Esophagus muscularis mucosa (tissue), 4 donors: ENCODE data around the gene FREM3. TPM values are rescaled to one million over a fixed set of nuclear protein-coding genes. Genes with fewer than 3 reads are reported as not detected.

Experiments used
- DNase-seq: peaks from one replicate; pipeline ENCODE4 v3.0.0-alpha.2; 2017; ENCODE audit errors: extremely low spot score
- H3K27ac ChIP-seq, 4 donors: fragments of 200-600 bp; sonication (generic); replicated peaks in 1 of 4; 1 replicate in 3 of 4; 2 replicates in 1 of 4; pipeline ENCODE4 v1.5.1; 2016 to 2019; ENCODE audit warnings: mild to moderate bottlenecking in 1 of 4
- H3K27me3 ChIP-seq, 4 donors: fragments of 200-600 bp; sonication (generic); one replicate each; pipeline versions ENCODE4 v1.5.1 to v1.6.0; 2016 to 2019
- H3K36me3 ChIP-seq, 4 donors: fragments of 200-600 bp; sonication (generic); one replicate each; pipeline ENCODE4 v1.5.1; 2016 to 2019
- H3K4me1 ChIP-seq, 4 donors: fragments of 200-600 bp; sonication (generic); one replicate each; pipeline ENCODE4 v1.5.1; 2016 to 2019
- H3K4me3 ChIP-seq, 4 donors: fragments of 200-600 bp; sonication (generic); 1 replicate in 2 of 4; 2 replicates in 2 of 4; pipeline ENCODE4 v1.5.1; 2016 to 2019; ENCODE audit warnings: mild to moderate bottlenecking in 4 of 4, moderate library complexity in 1 of 4
- H3K9me3 ChIP-seq, 4 donors: fragments of 200-600 bp; sonication (generic); 1 replicate in 3 of 4; 2 replicates in 1 of 4; pipeline ENCODE4 v1.5.1; 2016 to 2019
- EP300 ChIP-seq: sonication (generic); formaldehyde crosslinking; IDR thresholded peaks from one replicate; pipeline ENCODE4 v1.6.1; 2017; ENCODE audit warnings: antibody characterized with exemption
- POLR2A ChIP-seq: fragments of 450-650 bp; IDR thresholded peaks from one replicate; pipeline ENCODE4 v1.6.1; 2017; ENCODE audit warnings: antibody characterized with exemption, moderate library complexity, mild to moderate bottlenecking, low read depth
- POLR2AphosphoS5 ChIP-seq, 2 donors: sonication (generic); formaldehyde crosslinking; IDR thresholded peaks; one replicate each; pipeline ENCODE4 v1.6.1; 2017; ENCODE audit warnings: antibody characterized with exemption in 2 of 2
- WGBS: methylation state at CpG from one replicate; pipeline ENCODE4 v1.1.5; 2018; 5-methylcytosine and 5-hydroxymethylcytosine counted together
- intact Hi-C: fragments of 100-400 bp; cut with DNase I; formaldehyde crosslinking; loops from one replicate; pipeline ENCODE4 v1.15.1; 2023
- total RNA-seq, 4 donors: library from RNA; depleted of rRNA; stranded (reverse); fragments of >200 nt; gene quantifications; one replicate each; pipeline versions ENCODE4 v1.1.0 to v1.2.1, GENCODE V29; 2016
- TF ChIP-seq, protein P1 (sequence below), 3 experiments: fragments of 200-600 bp in 2 of 3; fragments of 450-650 bp in 1 of 3; sonication (generic) in 2 of 3; IDR thresholded peaks; one replicate each; pipeline ENCODE4 v1.5.1; 2017 to 2019; ENCODE audit warnings: antibody characterized with exemption in 3 of 3, mild to moderate bottlenecking in 2 of 3, moderate library complexity in 1 of 3

The FREM3 gene
- total RNA-seq: not detected

DNA sequence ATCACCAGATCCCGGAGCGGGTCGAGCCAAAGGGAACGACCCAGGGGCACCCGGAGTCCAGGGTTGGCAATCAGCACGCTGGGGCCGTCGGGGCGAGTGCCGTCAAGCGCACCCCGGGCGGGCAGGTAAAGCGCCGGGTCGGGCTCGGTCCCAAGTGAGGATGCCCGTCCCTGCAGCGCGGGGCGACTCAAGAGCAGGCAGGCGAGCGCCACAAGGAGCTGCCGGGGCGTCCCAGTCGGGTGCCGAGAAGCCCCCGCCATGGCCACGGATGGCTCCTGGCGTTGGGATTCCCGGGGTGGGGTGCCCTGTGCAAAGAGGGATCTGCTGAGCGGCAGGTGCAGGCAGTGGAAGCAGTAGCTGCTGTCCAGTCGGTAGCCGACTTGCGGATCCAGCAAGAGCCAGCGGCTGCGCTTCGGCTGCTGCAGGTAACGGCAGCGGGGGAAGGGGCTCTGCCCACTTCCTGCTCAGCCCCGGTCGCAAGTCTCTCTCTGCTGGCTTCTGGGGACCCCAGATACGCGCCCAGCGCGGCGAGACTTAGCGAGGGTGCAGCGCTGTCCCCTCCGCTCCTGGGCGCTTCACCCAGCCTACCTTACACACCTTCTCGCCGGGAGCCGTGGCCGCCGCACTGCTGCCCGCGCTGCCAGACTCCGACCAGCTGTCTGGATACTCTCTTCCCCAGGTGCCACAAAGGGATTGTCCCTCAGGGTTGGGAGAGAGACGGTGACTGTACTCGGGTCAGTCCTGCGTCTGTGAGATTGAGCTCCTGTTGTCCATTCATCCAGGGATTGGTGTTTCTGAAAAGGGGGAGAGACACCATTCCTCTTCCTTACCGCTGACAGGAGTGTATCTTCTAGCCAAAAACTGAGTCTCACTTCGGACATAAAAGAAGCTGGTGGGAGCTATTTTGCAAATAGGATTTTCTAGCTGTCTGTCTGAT lies at the start of gene FREM3:
FREM3 (minus strand) TSS at position 260 of the 937 bp plus-strand sequence; CDS start at position 260, 0 bp downstream.
- Histone ChIP-seq H3K4me1 (peaks cover 15 to 23% (median 19%) of the 10 kb centered on the region in 4 donors), H3K27ac (no peak within 1 kb of the TSS), H3K9me3 (no peaks in the 10 kb centered on the region), H3K4me3 (peak within 1 kb of the TSS; percentile 41 to 54 (median 46)), H3K36me3 (no peaks in the 10 kb centered on the region), H3K27me3 (peaks cover 0 to 43% (median 18%) of the 10 kb centered on the region in 4 donors)
- DNase-seq: no peak
- WGBS: 3% methylated on average over 30 of the region's 64 CpGs
- intact Hi-C loops: no loop called here
- TF ChIP-seq POLR2AphosphoS5 (IDR thresholded peaks at IDR 0.05): no peak
- no peak for TF ChIP-seq EP300
- TF ChIP-seq POLR2A: no peak
- TF ChIP-seq, protein P1, sequence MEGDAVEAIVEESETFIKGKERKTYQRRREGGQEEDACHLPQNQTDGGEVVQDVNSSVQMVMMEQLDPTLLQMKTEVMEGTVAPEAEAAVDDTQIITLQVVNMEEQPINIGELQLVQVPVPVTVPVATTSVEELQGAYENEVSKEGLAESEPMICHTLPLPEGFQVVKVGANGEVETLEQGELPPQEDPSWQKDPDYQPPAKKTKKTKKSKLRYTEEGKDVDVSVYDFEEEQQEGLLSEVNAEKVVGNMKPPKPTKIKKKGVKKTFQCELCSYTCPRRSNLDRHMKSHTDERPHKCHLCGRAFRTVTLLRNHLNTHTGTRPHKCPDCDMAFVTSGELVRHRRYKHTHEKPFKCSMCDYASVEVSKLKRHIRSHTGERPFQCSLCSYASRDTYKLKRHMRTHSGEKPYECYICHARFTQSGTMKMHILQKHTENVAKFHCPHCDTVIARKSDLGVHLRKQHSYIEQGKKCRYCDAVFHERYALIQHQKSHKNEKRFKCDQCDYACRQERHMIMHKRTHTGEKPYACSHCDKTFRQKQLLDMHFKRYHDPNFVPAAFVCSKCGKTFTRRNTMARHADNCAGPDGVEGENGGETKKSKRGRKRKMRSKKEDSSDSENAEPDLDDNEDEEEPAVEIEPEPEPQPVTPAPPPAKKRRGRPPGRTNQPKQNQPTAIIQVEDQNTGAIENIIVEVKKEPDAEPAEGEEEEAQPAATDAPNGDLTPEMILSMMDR (IDR thresholded peaks at IDR 0.05): no peak

DNA sequence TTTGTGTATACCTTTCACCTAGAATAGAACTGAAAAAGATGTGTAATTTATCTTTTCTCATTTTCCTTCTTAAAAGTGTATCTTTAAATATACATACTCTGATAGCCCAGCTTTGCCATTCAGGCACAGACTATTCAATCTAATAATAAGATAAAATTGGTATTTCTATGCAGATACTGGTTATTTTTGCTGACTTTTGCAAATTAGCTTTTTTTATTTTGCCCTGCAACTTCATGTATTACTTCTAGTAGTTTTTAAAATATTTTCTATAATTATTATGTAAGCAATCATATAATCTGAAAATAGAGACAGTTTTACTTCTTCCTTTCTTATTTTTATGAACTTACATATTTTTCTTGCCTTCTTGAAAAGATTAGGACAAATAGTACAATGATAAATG lies 45.4 kb upstream of the FREM3 start:
- intact Hi-C loops: no loop called here
- Histone ChIP-seq H3K4me1 (no peaks in the 10 kb centered on the region), H3K9me3 (no peaks in the 10 kb centered on the region), H3K27me3 (no peaks in the 10 kb centered on the region), H3K36me3 (no peaks in the 10 kb centered on the region), H3K27ac (no peak overlapping the region), H3K4me3 (no peak overlapping the region)
- no peak for DNase-seq
- TF ChIP-seq POLR2A (no peak), EP300 (no peak), POLR2AphosphoS5 (IDR thresholded peaks at IDR 0.05) (no peak)
- TF ChIP-seq, protein P1 (IDR thresholded peaks at IDR 0.05): no peak

DNA sequence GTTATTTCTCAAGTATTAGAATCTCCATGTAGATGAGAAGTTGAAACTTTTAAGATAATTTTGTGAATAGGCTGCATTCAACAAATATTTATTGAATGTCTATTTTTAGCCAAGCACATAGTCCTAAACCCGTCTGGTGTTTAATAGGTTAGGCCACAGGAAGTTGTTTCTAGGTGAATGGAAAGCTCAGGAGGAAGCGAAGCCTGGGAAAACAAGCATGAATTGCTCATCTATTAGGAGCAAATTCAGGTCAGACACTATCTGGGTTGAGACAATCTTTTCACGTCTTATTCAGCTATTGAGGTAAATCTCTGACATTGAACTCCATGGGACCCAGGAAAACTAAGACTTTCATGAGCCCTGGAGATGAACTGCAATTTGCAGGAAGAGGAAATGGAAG lies 43.1 kb upstream of the FREM3 start:
- Histone ChIP-seq H3K27ac (no peak overlapping the region), H3K36me3 (no peaks in the 10 kb centered on the region), H3K9me3 (no peaks in the 10 kb centered on the region), H3K4me1 (no peaks in the 10 kb centered on the region), H3K4me3 (no peak overlapping the region), H3K27me3 (no peaks in the 10 kb centered on the region)
- no peak for DNase-seq
- 79% methylated on average over 3 of the region's 3 CpGs for WGBS
- intact Hi-C loops: no loop called here
- no peak for TF ChIP-seq POLR2AphosphoS5 (IDR thresholded peaks at IDR 0.05)
- TF ChIP-seq EP300: no peak
- TF ChIP-seq, protein P1 (IDR thresholded peaks at IDR 0.05): no peak
- no peak for TF ChIP-seq POLR2A

DNA sequence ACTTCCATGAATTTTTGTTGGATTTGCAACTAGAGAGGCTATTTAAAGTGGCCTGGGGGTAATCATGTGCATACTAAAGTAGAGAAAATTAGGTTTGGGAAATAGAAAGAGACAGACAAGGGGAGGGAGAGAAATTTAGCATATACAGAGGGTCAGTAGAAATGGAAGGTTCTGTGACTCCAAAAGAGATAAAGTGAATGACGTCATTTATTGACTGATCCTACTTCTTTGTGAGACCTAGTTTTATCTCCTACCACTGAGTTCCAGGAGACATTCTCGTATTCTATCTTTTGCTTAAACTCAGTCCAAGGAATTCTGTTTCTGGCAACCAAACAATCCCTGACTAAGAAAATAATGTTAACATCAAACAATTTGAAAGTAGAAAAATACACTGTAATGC lies 42.4 kb upstream of the FREM3 start:
- 54% methylated on average over 2 of the region's 2 CpGs for WGBS
- no peaks in the 10 kb centered on the region for H3K27me3 ChIP-seq
- no peak for DNase-seq
- TF ChIP-seq POLR2AphosphoS5 (IDR thresholded peaks at IDR 0.05): no peak
- no peak for TF ChIP-seq POLR2A
- TF ChIP-seq, protein P1 (IDR thresholded peaks at IDR 0.05): no peak
- TF ChIP-seq EP300: no peak
- intact Hi-C loops: no loop called here
- H3K36me3 ChIP-seq: no peaks in the 10 kb centered on the region
- no peak overlapping the region for H3K27ac ChIP-seq
- no peak overlapping the region for H3K4me3 ChIP-seq
- no peaks in the 10 kb centered on the region for H3K4me1 ChIP-seq
- no peaks in the 10 kb centered on the region for H3K9me3 ChIP-seq
